Activated CD4-positive, alpha-beta T cell treated with anti-CD3 and anti-CD28 coated beads for 24 hours (primary cell): ENCODE data around the gene CMKLR1.

Experiments used
- DNase-seq, 2 donors: peaks; one replicate each; pipeline ENCODE4 v3.0.0-alpha.2; 2020; ENCODE audit warnings: low read depth in 2 of 2

CMKLR1 gene

DNA sequence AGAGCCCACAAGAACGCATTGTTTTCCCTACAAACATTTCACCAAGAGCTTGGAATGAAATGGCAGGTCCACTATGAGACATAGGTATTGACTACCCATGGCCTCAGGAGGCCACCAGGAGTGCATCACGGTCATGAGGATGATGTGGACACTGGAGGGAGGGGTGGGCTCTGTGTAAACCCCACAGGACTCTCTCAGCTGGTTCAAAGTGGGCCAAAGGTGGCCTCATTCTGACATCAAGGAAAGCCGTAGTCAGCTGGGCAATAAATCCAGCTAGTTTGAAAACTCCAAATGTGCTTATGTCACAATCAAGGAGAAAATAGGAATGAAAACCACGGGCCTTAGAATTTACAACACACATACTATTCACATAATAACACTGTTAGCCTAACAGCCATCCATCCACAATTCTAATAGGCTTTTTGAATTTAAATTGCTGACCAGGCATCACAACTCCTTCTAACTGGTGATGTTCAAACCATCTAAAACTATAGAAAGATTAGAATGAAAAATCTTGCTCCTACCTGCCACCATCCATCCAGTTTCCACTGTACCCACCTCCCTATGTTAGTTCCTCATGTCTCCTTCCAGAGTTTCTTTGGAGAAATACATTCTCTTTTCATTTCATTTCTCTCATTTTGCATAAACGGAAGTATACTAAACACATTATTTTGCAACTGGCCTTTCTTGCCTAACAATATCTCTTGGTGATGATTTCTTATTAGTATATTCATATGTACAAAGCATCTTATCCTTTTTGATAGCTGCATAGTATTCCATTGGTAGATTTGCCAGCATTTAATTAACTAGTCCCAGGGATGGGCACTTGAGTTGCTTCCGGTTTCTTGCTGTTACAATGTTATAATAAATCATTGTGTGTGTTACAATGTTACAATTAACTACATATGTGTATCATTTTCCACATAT, 21.5 kb downstream of the CMKLR1 start:
- no peak for DNase-seq

DNA sequence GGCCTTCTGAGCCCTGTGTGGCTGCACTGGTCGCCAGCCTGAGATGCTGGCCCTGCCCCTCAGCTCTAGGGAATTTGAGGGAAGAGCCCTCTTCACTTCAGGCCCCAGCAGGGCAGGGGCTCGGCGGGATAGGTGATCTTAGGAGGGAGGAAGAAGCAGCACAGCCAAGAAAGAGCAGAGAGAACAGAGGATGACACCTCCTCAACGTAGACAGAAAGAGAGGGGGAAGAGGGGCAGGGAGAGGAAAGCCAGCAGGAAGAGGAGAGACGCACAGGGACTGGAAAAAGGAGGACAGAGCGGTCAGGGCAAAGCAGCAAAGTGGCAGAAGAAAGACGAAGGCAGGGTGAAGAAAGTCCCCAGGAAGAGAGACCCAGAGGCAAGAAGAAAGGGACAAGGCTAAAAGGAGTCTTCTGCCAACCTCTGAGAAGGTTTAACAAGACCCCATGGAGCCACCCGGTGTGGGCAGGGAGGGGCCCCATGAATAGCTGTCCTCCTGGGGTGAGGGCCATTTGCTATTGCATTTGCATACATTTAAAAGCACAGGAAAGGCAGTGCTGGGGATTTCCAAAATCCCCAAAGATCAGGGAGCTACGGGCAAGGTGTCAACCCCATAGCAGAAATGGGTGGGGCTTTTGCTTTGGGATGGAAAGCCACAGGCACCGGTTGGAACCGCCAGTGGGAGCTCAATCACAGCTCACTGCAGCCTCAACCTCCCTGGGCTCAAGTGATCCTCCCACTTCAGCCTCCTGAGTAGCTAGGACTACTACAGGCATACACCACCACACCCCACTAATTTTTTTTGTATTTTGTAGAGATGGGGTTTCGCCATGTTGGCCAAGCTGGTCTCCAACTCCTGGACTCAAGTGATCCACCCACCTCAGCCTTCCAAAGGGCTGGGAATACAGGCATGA, 22.7 kb downstream of the CMKLR1 start:
- no peak for DNase-seq

DNA sequence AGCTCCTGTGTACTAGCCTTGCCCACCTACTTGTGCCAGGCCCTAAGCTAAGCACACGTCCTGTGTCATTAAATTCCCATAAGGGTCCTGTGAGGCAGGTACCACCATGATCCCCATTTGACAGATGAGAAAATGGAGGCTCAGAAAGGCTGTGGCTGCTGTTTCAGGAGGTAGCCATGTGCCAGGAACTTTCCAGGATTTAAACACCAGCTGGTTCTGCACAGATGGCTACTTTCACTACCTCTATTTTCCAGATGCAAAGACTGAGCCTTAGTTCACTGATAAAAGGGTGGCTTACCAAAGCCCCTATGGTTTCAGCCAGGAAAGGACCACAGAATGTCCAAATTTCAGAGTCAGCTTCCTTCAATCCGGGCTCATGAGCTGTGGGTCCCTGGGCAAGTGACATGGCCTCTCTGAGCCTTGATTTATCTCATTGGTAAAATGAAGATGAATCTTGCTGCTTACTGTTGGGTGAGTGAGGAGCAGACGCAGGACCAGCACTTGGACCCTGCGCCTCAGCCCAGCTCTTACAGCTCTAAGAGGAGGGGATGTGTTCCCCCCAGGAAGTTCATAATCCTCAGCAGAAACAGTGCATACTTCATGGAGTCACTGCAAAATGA, 23.5 kb downstream of the CMKLR1 start:
- no peak for DNase-seq

DNA sequence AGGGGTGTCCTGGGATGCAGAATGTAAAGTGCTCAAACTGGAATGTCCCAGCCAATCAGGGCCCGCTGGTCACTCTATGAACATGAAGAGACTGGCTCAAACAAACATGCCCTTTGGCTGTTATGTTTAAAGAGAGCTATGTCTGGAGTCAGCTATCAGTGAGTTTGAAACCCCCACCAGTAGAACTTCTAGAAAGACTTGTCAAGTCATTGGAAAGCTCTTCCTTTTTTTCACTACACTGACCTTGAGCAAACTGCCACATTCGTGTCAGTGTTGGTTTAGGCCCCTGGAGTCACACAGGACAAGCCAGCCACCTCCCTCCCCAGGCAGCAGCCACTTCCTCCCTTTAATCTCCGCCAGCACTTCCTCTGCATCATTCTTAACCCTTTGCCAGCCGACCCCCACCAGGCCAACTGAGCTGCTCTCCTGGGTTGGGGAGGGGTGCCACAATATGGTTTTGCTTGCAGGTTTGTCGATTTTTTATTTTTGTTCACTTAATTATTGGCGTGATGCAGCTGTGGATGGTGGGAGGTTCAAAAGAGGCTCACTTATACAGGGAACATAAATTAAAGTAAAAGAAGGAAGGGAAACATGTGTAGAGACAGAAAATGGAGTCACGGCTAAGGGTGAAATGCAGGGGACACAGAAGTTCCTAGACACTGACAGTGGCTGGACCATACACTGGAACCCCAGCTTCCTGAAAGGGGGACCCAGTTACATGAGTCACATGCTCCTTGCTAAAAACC, 25.3 kb downstream of the CMKLR1 start:
- DNase-seq, result no peak

DNA sequence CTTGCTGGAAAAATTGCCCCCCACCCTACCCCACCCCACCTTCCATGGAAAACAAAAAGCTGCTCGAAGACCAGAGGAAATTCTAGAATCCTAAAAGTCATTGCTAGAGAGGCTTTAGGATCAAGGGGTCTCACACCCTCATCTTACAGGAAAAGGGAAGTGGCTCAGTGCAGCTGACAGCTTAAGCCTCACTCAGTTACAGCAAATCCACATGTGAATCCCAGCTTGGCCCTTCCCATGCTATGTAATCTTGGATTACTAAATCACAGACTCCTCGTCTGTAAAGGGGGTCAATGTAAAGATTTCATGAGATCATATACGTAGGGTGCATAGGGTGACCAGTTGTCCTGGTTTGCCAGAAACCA, 25.9 kb downstream of the CMKLR1 start:
- no peak for DNase-seq

DNA sequence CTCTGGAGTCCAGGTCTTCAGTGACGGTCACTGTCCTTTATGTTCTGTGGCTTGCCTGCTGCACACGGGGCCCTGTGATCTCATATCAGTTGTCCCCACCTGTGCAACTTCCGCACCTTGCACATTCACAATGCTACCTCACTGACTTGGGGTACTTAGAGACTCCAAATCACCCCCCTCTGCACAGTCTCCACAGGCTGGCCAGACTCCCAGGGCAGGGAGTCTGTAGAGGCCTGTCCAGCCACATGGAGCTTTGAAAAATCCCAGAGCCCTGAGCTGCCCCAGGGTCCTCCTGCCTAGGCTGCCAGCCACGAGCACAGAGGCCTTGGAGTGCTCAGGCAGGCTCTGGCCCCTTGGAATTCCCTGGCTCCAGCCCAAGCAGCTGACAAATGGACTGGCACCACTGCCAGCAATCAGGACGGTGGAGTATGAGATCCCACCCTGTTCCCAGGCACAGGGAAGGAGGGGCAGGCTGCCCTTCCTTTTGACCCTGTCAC, 26.4 kb downstream of the CMKLR1 start:
- no peak for DNase-seq

DNA sequence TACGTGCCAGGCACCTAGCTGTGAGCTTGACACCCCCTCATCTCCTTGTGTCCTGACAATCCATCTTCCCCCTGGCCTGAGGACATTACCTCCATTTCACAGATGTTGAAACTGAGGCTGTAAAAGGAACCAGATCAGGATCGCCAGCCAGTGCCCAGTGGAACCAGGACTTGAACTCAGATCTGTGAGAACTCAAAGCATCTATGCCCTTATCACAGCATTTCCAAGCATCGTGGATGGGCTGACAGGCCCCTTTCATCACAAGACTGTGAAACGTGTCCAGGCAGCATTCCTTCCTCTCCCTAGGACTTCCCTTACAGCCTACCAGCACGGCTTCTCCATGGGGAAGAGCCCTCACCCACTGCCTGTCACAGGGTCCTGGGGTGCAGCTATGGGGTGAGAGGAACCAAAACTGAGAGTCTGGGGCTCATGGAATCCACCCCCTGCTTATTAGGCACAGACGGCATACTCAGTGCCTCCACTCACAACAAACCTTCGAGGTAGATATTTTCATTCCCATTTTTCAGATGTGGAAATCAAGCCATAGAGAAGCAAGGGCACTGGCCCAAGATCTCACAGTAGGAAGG, 26.9 kb downstream of the CMKLR1 start:
- DNase-seq, result no peak

DNA sequence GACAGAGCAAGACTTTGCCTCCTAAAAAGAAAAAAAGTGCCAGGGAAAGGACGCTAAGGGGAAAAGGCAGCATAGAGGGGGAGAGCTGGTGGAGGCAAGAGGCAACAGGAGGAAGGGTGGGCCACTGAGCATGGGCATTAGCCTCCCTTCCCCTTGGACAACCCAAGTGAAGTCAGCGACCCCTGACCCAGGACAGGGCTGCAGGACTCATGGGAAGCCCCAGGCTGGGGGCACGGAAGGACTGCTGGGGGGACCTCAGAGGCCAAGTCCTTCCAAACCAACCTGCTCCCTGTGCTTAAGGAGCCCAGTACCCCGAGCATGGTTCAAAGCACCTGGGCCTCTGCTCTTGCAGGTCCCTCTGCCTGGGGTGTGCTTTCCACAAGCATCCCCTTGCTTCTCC, 27.5 kb downstream of the CMKLR1 start:
- DNase-seq, result no peak

DNA sequence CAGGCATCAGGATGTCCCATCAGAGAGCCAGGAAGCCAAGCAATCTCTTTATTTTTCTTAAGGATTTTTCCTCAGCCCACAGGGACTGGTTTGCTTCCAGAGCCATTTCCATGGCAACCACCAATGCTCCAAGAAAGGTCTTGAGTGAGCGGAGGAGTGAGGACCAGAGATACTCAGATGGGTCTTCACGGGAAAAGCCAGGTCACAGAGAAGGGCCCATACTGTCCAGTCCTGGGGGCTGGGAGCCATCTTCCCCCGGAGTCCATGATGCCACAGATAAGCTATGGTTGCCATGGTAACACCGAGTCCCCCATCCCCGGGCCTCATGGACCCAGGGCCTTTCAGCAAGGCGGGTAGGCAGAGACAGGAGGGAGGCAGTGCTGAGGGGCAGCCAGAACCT, 28.6 kb downstream of the CMKLR1 start:
- DNase-seq, result no peak

DNA sequence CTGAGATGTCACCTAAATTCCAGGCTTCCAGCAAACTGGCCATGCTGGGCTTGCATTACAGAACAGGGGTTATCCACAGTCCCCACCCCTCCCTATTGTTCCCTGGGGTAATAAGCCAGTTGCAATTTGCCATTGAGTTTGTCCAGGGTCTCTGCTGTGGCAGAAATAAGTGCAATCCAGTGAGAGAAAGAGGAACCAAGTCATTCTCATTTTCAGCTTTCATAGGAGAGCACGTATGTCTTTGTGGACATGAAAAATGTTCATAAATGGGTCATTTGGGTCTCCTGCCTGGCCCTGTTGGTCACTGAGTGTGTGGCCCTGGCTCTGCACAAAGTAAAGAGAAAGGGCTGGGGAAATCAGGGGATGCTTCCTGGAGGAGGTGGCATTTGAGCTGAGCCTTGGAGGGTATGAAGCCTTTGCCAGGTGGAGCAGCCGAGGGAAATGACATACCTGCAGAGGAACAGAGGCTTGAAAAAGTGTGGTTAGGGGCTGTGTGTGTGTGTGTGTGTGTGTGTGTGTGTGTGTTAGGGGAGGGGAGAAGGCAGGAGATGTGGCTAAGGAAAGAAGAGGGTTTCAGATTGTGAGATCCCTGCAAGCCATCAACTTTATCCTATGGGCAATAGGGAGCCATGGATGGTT, 29.3 kb downstream of the CMKLR1 start:
- DNase-seq, result no peak

DNA sequence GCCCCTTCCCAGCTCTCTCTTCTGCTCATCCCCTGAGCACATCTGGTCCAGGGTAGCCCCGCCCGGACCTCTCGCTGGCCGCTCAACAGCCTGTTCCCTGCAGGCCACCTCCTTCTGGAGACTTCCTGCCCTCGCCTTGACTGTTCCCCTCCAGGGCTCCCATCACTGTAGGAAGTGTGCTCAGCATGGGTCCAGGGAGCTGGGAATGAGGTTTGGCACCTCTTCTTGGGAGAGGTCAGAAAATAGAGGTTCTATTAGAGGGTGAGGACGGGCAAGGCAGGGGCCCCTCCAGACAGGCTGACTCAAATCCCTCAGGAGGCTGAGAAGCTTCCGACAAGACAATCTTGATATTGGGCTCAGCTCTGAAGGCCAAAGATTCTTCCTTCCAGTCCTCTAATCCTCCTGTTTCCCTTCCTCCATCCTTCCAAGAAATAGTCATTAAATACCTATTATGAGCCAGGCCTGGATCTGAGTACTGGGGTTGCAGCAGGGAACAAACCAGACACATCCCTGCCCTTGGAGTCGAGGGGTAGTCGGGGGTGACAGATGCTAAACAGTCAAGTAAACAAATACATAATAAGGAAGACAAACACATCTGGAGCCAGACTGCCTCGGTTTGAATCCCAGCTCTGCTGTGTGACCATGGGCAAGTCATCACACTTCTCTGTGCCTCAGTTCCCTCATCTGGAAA, 30.6 kb downstream of the CMKLR1 start:
- DNase-seq, result no peak

DNA sequence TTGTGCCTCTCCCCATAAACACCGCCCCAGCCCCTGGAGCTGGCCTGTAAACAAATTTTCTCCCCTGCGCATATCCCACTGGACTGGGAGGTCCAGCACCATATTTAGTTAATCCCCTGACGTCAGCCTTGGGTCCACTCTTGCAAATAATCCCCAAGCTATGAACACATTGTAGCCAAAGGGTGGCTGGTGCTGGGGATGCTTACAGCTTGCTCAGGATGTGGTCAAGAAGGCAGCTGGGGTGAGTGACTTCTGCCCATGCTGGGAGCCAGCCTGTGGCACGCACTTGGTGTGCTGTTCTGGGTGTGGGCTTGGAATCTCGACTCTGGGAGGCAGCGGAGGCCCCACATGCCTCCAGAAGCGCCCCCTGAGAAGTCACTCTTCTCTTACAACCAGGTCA, 32.1 kb downstream of the CMKLR1 start:
- DNase-seq, result no peak

DNA sequence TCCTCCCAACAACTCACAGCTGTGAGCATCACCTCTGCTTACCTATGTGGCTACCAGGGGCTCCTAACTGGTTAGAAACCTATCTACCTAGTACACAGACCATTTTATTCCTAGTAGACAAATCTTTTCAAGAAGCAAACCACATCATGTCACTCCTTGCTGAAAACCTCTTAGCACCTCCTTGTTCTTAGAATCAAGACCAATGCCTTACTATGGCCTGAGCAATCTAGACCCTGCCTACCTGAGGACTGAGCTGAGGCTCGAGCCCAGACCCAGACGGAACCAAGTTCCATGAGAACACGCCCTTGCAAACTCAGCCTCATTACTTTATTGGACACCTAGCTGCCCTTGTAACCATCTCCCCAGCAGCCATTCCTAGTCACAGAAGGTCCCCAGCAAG, 32.6 kb downstream of the CMKLR1 start:
- DNase-seq, result no peak

DNA sequence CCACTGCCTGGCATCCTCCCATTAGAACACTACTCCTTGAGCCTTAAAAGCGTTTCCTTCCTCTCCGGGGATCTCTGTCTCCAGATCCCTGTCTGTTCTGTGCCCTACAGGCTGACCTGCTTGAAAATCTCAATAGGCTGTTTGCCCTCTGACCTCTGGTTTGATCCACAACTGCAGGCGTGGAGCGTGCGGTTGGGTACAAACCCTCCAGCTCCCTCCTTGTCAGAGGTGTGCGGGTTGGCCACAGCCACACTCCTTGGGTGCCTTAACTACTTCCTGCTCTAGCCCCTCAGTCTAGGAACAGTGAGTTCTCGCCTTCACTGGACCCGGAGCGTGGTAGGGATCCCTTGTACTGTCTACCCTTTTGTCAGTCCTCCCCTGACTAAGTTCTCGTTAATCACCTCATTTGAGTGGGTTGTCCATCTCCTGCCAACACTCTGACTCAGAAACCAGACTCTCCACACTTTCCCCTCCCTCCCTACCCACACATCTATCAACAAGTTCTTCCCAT, 33.1 kb downstream of the CMKLR1 start:
- DNase-seq, result no peak

DNA sequence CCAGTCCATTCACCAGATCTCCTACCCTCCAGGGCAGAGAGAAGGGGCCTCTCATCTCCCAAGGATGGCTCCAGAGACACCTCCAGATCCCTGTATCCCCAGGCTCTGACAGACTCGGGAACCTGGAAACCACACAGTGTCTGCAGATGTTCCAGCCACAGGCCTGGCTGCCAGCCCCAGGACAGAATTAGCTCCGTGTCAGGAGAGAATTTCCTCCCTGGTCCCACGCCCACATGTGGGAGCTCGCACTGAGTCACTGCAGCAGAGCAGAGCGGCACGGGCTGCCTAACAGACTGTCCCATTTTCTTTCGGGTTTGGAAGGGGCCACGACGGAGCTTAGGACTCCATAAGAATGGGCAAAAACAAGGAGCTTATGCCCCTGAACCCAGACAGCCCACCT, 33.6 kb downstream of the CMKLR1 start:
- no peak for DNase-seq

DNA sequence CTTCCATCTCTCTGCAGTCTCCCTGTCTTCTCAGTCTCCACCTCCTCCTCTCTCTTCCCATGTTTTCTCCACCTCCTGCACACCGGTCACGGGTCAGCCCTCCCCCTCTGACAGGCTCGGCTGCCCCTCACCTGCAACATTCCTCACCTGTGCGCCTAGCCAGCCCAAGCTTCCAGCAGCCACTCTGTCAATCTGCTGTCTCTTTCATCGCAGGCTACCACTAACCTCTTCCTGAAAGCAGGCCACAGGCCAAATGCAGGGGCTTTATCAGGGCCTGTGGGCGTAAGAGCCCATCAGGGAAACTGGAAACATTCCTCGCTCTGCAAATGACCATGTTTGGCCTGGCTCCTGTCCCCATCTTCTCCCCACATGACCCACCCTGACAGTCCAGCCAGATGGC, 34.5 kb downstream of the CMKLR1 start:
- DNase-seq, result no peak

DNA sequence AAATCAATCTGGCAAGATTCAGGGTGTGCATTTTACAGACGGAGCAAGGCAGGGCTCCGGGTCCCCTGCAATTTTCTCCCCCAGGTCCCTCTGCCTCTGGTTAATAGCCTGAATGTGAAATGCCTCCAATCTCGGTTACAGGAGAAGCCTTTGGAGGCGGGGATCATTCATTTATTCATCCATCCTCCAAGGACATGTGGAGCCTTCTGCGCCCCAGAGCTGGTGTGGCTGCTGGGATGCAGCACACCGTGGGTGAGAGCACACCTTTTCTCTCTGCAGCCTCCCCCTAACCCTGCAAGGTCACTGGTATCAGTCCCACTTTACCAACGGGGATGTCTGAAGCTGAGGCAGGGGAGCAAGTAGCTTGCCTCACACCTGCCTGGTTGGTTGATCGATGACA, 35.4 kb downstream of the CMKLR1 start:
- DNase-seq, result no peak

DNA sequence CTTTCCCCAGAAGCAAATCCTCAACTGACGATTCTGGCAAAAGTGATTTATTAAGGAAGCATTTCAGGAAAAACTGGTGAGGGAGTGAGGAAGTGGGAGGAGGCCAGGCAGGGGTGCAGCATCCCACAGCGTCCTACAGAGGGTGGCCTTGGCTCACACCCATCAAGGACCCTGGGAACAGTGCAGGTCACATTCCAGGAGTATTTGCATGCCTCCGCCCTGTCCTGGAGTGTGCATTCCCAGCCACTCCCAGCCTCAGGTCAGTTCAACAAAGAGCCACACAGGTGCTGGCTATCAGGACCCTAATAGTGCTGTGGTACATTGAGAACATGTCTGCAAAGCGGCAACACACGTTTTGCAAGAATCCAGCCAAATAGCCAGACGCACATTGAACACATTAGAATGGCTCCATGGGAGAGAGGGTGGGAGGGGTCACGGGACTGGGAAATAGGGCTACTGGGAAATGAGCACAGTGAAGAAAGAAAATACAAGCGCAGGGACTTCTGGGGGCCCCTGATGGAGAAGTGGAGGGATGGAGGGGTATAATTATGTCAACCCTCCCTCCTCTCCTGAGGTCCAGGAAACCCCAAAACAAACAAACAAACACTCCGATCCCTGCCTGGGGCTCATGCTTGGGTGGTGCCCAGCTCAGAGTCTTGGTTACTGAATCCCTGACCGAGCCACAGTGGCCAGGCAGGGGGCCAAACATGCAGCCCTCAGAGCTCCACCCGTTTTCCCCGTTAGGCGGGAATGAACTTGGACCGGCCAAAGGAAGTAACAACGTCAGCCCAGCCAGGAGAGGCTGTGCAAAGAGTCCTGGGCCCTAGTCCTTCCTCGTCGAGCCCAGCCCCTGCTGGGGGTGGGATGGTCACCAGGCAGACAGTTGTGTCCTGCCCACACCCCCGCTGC, 36.5 kb downstream of the CMKLR1 start:
- no peak for DNase-seq

DNA sequence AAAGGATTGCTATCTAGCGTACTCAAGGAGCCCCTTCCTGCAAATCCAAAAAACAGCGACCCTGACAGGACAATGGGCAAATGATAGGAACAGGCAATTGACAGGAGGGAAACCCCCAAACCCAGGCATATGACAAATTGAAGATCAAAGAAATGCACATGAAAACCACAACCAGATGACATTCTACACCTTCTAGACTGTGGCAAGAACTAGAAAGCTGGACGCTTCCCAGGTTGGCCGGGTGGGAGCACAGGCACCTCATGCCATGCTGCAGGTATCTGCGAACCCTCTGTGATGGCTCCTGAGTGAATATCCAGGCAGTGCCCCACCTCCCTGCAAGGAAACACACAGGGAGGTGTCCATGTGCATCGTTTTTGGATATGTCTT, 37.1 kb downstream of the CMKLR1 start:
- no peak for DNase-seq
